C4-2B (cell line): ENCODE data around the gene KCNQ1OT1.

Experiments
- CTCF ChIP-seq: fragments of 450-650 bp; conservative IDR thresholded peaks from 2 replicates; pipeline ENCODE4 v1.5.1; 2017; ENCODE audit warnings: mild to moderate bottlenecking
- ZFX ChIP-seq: fragments of 450-650 bp; IDR thresholded peaks from 2 replicates; pipeline ENCODE4 v1.6.1; 2017

- no peak for TF ChIP-seq CTCF
- no peak for TF ChIP-seq ZFX
These were observed 34.0 kb downstream of the KCNQ1OT1 start for GRCh38 chr11:2665526-2666400.
